Measurements from ENCODE around the gene ZNF230.

DNA sequence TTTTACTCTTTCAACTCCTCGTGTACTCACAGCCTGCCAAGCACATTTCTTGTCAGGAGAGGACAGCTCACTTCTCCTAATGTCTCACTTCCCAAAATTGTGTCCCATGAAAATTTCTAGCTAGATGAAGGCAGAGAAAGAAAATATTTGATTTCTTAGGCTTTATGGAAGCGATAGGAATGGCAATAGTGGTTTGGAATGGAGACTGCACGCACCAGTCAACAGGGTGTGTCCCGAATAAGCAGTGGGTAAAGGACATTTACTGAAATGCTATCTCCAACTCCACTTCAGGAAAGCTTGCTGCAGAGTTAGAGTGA lies 22.1 kb downstream of the ZNF230 start:
- TF ChIP-seq TBL1XR1 (IDR thresholded peaks at IDR 0.05; ENCODE audit: low read length in 2 of 2) (no peak), POLR2A (conservative IDR thresholded peaks at IDR 0.05) (no peak), ETV6 (IDR thresholded peaks at IDR 0.05; ENCODE audit: borderline replicate concordance in 1 of 2, low read depth in 2 of 2, low read length in 1 of 2) (no peak), ETV6 (CRISPR knock-in tag; IDR thresholded peaks at IDR 0.05; ENCODE audit: borderline replicate concordance) (no peak), SIN3A (IDR thresholded peaks at IDR 0.05; ENCODE audit: borderline replicate concordance in 2 of 2, control insufficient read depth in 1 of 2, low read depth in 2 of 2, low read length in 2 of 2) (no peak), ZNF655 (CRISPR knock-in tag; IDR thresholded peaks at IDR 0.05) (no peak), PRPF4 (IDR thresholded peaks at IDR 0.05; ENCODE audit: insufficient read depth, low read depth, low read length, poor library complexity, severe bottlenecking) (no peak), ZBTB2 (IDR thresholded peaks at IDR 0.05) (no peak), EZH2 (IDR thresholded peaks at IDR 0.05; ENCODE audit: borderline replicate concordance, low read depth, low read length) (no peak), ZNF263 (CRISPR knock-in tag; IDR thresholded peaks at IDR 0.05; ENCODE audit: borderline replicate concordance) (no peak)
- TF ChIP-seq, protein P1, sequence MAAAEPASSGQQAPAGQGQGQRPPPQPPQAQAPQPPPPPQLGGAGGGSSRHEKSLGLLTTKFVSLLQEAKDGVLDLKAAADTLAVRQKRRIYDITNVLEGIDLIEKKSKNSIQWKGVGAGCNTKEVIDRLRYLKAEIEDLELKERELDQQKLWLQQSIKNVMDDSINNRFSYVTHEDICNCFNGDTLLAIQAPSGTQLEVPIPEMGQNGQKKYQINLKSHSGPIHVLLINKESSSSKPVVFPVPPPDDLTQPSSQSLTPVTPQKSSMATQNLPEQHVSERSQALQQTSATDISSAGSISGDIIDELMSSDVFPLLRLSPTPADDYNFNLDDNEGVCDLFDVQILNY (CRISPR knock-in tag; IDR thresholded peaks at IDR 0.05), result no peak
- TF ChIP-seq, protein P2, sequence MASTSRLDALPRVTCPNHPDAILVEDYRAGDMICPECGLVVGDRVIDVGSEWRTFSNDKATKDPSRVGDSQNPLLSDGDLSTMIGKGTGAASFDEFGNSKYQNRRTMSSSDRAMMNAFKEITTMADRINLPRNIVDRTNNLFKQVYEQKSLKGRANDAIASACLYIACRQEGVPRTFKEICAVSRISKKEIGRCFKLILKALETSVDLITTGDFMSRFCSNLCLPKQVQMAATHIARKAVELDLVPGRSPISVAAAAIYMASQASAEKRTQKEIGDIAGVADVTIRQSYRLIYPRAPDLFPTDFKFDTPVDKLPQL (IDR thresholded peaks at IDR 0.05; ENCODE audit: extremely low read depth, insufficient read length), result no peak
- TF ChIP-seq, protein P3, sequence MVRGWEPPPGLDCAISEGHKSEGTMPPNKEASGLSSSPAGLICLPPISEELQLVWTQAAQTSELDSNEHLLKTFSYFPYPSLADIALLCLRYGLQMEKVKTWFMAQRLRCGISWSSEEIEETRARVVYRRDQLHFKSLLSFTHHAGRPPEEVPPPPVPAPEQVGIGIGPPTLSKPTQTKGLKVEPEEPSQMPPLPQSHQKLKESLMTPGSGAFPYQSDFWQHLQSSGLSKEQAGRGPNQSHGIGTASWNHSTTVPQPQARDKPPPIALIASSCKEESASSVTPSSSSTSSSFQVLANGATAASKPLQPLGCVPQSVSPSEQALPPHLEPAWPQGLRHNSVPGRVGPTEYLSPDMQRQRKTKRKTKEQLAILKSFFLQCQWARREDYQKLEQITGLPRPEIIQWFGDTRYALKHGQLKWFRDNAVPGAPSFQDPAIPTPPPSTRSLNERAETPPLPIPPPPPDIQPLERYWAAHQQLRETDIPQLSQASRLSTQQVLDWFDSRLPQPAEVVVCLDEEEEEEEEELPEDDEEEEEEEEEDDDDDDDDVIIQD (CRISPR knock-in tag; IDR thresholded peaks at IDR 0.05), result no peak

All from K562 (cell line).